PC-3 (cell line): ENCODE results near the gene PID1. TPM values are rescaled to one million over a fixed set of nuclear protein-coding genes. Genes with fewer than 3 reads are reported as not detected.

Source experiments
- ATAC-seq: fragments of 200-7000 bp; cut with Tn5 transposase; 2 replicates; pipeline ENCODE4 v1.9.1; 2020; ENCODE audit warnings: mild to moderate bottlenecking, moderate library complexity
- BruUV-seq: library from RNA; stranded (reverse); fragments of 400-500 nt; replicated peaks from 2 replicates; lab custom pipeline; 2021; lab: Mats Ljungman, UMichigan
- CTCF ChIA-PET: fragments of 300-600 bp; sonication (Branson Sonifier 250); formaldehyde crosslinking; loops from one replicate; lab custom pipeline; 2022; ENCODE audit warnings: antibody characterized with exemption; lab: Charles Lee
- POLR2A ChIA-PET: fragments of 300-600 bp; sonication (Branson Sonifier 250); formaldehyde crosslinking; loops from one replicate; lab custom pipeline; 2022; ENCODE audit warnings: antibody characterized with exemption; ENCODE audit not compliant: unreplicated experiment; lab: Charles Lee
- DNase-seq: peaks from one replicate; pipeline ENCODE4 v3.0.0-alpha.2; 2015
- H2AFZ ChIP-seq: fragments of 300-600 bp; sonication (generic); 2 replicates; pipeline ENCODE4 v1.6.0; 2016; ENCODE audit warnings: antibody characterized with exemption, low read length
- H3F3A ChIP-seq: fragments of 300-600 bp; sonication (generic); one replicate; pipeline ENCODE4 v1.6.0; 2017; ENCODE audit warnings: antibody characterized with exemption, low read length, control low read depth, mild to moderate bottlenecking; ENCODE audit not compliant: unreplicated experiment
- H3K27ac ChIP-seq: fragments of 300-600 bp; sonication (generic); 2 replicates; pipeline ENCODE4 v1.5.1; 2016; ENCODE audit warnings: mild to moderate bottlenecking, low read length
- H3K27me3 ChIP-seq: fragments of 300-600 bp; sonication (generic); 2 replicates; pipeline ENCODE4 v1.6.1; 2016; ENCODE audit warnings: low read length, mixed read lengths
- H3K36me3 ChIP-seq: fragments of 300-600 bp; sonication (generic); 2 replicates; pipeline ENCODE4 v1.6.1; 2016; ENCODE audit warnings: low read depth, mixed run types, low read length, mixed read lengths
- H3K4me1 ChIP-seq: fragments of 300-600 bp; sonication (generic); 2 replicates; pipeline ENCODE4 v1.5.1; 2016; ENCODE audit warnings: low read length; ENCODE audit not compliant: insufficient read depth
- H3K4me2 ChIP-seq: fragments of 300-600 bp; sonication (generic); 2 replicates; pipeline ENCODE4 v1.6.0; 2016; ENCODE audit warnings: low read length
- H3K4me3 ChIP-seq: fragments of 300-600 bp; sonication (generic); 2 replicates; pipeline ENCODE4 v1.5.1; 2016; ENCODE audit warnings: mild to moderate bottlenecking, low read length, mixed read lengths
- H3K79me2 ChIP-seq: fragments of 300-600 bp; sonication (generic); 2 replicates; pipeline ENCODE4 v1.6.1; 2017; ENCODE audit warnings: low read length, mixed read lengths
- H3K9ac ChIP-seq: fragments of 300-600 bp; sonication (generic); 2 replicates; pipeline ENCODE4 v1.6.0; 2016; ENCODE audit warnings: mild to moderate bottlenecking, low read length
- H3K9me2 ChIP-seq: fragments of 300-600 bp; sonication (generic); replicated peaks from 2 replicates; pipeline ENCODE4 v1.6.1; 2016; ENCODE audit warnings: mixed run types, low read length, mixed read lengths
- H3K9me3 ChIP-seq: fragments of 300-600 bp; sonication (generic); 2 replicates; pipeline ENCODE4 v1.6.1; 2016; ENCODE audit warnings: low read length, mixed read lengths
- H4K20me1 ChIP-seq: fragments of 300-600 bp; sonication (generic); 2 replicates; pipeline ENCODE4 v1.6.1; 2016; ENCODE audit warnings: low read length, mixed read lengths
- CTCF ChIP-seq: fragments of 300-600 bp; sonication (generic); conservative IDR thresholded peaks from 2 replicates; pipeline ENCODE4 v1.5.1; 2017; ENCODE audit warnings: antibody characterized with exemption, low read depth, mild to moderate bottlenecking, low read length
- EZH2 ChIP-seq: fragments of 300-600 bp; sonication (generic); IDR thresholded peaks from one replicate; pipeline ENCODE4 v1.6.1; 2017; ENCODE audit warnings: antibody characterized with exemption, mild to moderate bottlenecking, low read length; ENCODE audit not compliant: unreplicated experiment
- EZH2phosphoT487 ChIP-seq: fragments of 300-600 bp; sonication (generic); IDR thresholded peaks from 2 replicates; pipeline ENCODE4 v1.6.1; 2018; ENCODE audit warnings: mild to moderate bottlenecking, antibody characterized with exemption, low read length, borderline replicate concordance
- intact Hi-C: fragments of 100-400 bp; cut with micrococcal nuclease; formaldehyde crosslinking; loops from 2 replicates; pipeline ENCODE4 v1.9.0; 2023
- total RNA-seq: library from RNA; depleted of rRNA; stranded (reverse); fragments of >200 nt; gene quantifications from 2 replicates; pipeline ENCODE4 v1.2.3, GENCODE V29; 2014

The PID1 gene
- total RNA-seq, 1 experiment from 2014 or later: 0.84 TPM

GRCh38 chr2:229104974-229105387, 166.1 kb downstream of the PID1 start:
- no TSS peak for BruUV-seq
- CTCF ChIA-PET: no interaction called here
- TF ChIP-seq EZH2: no peak
- no peak for TF ChIP-seq EZH2phosphoT487
- TF ChIP-seq CTCF: no peak

GRCh38 chr2:229104025-229104424, 167.1 kb downstream of the PID1 start:
- intact Hi-C loops: no loop called here
- Histone ChIP-seq H3K9me3 (no peaks in the 10 kb centered on the region), H4K20me1 (no peaks in the 10 kb centered on the region), H2AFZ (no peak overlapping the region), H3K4me2 (no peak overlapping the region), H3K36me3 (no peaks in the 10 kb centered on the region), H3K9ac (no peak overlapping the region), H3F3A (no peaks in the 10 kb centered on the region), H3K4me3 (no peak overlapping the region), H3K4me1 (no peaks in the 10 kb centered on the region), H3K9me2 (no peaks in the 10 kb centered on the region), H3K27ac (no peak overlapping the region), H3K79me2 (no peaks in the 10 kb centered on the region), H3K27me3 (peaks cover 5% of the 10 kb centered on the region)
- no peak for ATAC-seq
- TF ChIP-seq EZH2 (no peak), EZH2phosphoT487 (no peak), CTCF (no peak)
- ChIA-PET POLR2A (no interaction called here), CTCF (no interaction called here)
- DNase-seq: no peak
- BruUV-seq: no TSS peak

More at GRCh38 chr2:229104974-229105387, 166.1 kb downstream of the PID1 start:
- no peaks in the 10 kb centered on the region for H3K79me2 ChIP-seq
- H4K20me1 ChIP-seq: no peaks in the 10 kb centered on the region
- no peak overlapping the region for H3K4me3 ChIP-seq
- H3K4me1 ChIP-seq: no peaks in the 10 kb centered on the region
- no peak overlapping the region for H3K4me2 ChIP-seq
- H3K9me3 ChIP-seq: no peaks in the 10 kb centered on the region
- no peaks in the 10 kb centered on the region for H3F3A ChIP-seq
- H3K9me2 ChIP-seq: no peaks in the 10 kb centered on the region
- ATAC-seq (no peak), DNase-seq (no peak)
- no peak overlapping the region for H3K9ac ChIP-seq
- intact Hi-C loops: no loop called here
- H3K27me3 ChIP-seq: peaks cover 7% of the 10 kb centered on the region
- H3K36me3 ChIP-seq: no peaks in the 10 kb centered on the region
- H2AFZ ChIP-seq: no peak overlapping the region
- POLR2A ChIA-PET: no interaction called here
- H3K27ac ChIP-seq: no peak overlapping the region

GRCh38 chr2:229101314-229101713, 169.8 kb downstream of the PID1 start:
- no peaks in the 10 kb centered on the region for H3K27me3 ChIP-seq
- ATAC-seq: no peak
- TF ChIP-seq EZH2 (no peak), EZH2phosphoT487 (no peak), CTCF (no peak)
- H3K9me3 ChIP-seq: no peaks in the 10 kb centered on the region
- DNase-seq: no peak
- H3K36me3 ChIP-seq: no peaks in the 10 kb centered on the region
- H3F3A ChIP-seq: no peaks in the 10 kb centered on the region
- BruUV-seq: no TSS peak
- H3K9ac ChIP-seq: no peak overlapping the region
- H3K4me3 ChIP-seq: no peak overlapping the region
- H3K4me2 ChIP-seq: no peak overlapping the region
- H3K27ac ChIP-seq: no peak overlapping the region
- POLR2A ChIA-PET: no interaction called here
- H3K4me1 ChIP-seq: no peaks in the 10 kb centered on the region
- H2AFZ ChIP-seq: no peak overlapping the region
- CTCF ChIA-PET: no interaction called here
- H3K9me2 ChIP-seq: no peaks in the 10 kb centered on the region
- H3K79me2 ChIP-seq: no peaks in the 10 kb centered on the region
- intact Hi-C loops: no loop called here
- no peaks in the 10 kb centered on the region for H4K20me1 ChIP-seq
